HUES6 (cell line): ENCODE results near the gene ENTPD7.
A peak's percentile ranks its signal among the peaks of the same experiment; 100 is the strongest.
"Not testable (repeated sequence)": the region's sequence is repeated elsewhere in the genome, so short reads cannot be mapped to it uniquely, and the experiment has no call there.

Experiments
- H3K27ac ChIP-seq: 2 replicates; pipeline ENCODE4 v1.7.0; 2013; ENCODE audit warnings: low read depth, mild to moderate bottlenecking, low read length, inconsistent platforms
- H3K27me3 ChIP-seq: 2 replicates; pipeline ENCODE4 v1.6.1; 2013; ENCODE audit warnings: low read length; ENCODE audit not compliant: control insufficient read depth, insufficient read depth
- H3K36me3 ChIP-seq: 2 replicates; pipeline ENCODE4 v1.6.1; 2013; ENCODE audit warnings: low read length; ENCODE audit not compliant: control insufficient read depth, insufficient read depth
- H3K4me1 ChIP-seq: 2 replicates; pipeline ENCODE4 v1.6.1; 2013; ENCODE audit warnings: low read length; ENCODE audit not compliant: control insufficient read depth, insufficient read depth
- H3K4me3 ChIP-seq: 2 replicates; pipeline ENCODE4 v1.5.1; 2013; ENCODE audit warnings: low read depth, low read length
- H3K9ac ChIP-seq: one replicate; pipeline ENCODE4 v1.6.1; 2013; ENCODE audit warnings: mild to moderate bottlenecking, low read length
- H3K9me3 ChIP-seq: 2 replicates; pipeline ENCODE4 v1.6.1; 2013; ENCODE audit warnings: low read depth, low read length; ENCODE audit not compliant: control insufficient read depth, insufficient read depth

ENTPD7 gene

DNA sequence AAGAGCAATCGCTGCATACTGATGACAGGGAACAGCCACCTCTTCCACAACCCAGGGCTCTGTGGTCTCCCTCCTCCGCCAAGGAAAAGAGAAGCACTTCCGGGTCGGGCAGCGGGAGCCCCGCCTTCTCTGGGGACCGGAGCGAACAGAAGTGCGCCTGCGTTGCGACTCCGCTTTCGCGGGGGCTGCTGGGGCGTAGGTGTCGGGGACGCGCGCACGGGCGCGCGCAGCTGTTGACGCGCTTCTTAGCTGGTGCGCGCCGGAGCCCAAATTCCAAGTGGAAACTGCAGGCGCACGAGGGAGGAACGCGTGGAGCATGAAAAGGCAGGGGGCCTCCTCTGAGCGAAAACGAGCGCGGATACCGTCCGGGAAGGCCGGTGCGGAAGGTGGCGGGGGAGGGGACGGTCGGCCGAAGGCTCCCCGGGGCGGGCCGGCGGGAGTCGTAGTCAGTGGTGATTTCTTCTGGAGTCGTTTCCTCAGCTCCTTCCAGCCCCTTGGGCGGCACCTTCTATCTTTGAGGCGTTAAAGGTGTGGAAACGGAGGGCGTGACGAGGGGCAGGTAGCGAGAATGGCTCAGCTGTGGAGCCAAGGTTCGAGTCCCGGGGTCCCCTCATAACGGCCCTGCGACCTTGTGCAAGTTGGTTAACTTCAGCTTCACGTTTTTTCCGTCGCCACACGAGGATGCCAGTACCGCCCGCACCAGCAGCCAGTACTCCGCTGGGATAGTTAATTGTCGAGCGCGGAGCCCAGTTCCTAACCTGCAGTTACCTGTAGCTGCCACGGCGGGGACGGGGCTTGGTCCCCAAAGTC, 72.9 kb downstream of the ENTPD7 start, which contains the start of the genes COX15 and CUTC:
COX15 (minus strand) TSS at position 95 of the 810 bp plus-strand sequence; CDS start at position 17, 78 bp downstream.
CUTC (plus strand) TSS at position 202 of the 810 bp plus-strand sequence; CDS start at position 317, 115 bp downstream.
- Histone ChIP-seq H3K4me3 (peak within 1 kb of the TSS; percentile 73), H3K27ac (peak within 1 kb of the TSS; percentile 72), H3K36me3 (peaks cover 42% of the 10 kb centered on the region), H3K27me3 (no peaks in the 10 kb centered on the region), H3K9me3 (no peaks in the 10 kb centered on the region), H3K9ac (peak within 1 kb of the TSS; percentile 89), H3K4me1 (no peaks in the 10 kb centered on the region)

DNA sequence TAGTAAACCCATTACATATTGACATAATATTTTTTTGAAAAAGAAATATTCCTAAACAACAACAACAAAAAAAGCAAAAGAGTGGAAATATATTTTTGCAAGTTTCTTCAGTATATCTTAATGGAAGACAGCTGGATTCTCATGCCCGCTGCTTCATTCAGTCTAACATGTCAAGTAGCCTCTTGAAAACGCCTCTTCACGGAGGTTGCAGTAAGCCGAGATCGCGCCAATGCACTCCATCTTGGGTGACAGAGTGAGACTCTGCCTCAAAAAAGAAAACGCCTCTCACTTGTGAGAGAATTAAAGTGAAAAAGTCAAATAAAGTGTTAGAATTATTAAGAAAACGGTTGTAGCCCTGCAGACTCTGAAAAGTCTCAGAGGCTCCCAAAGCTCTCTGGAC, 74.1 kb downstream of the ENTPD7 start:
- no peaks in the 10 kb centered on the region for H3K4me1 ChIP-seq
- no peak overlapping the region for H3K9ac ChIP-seq
- peak overlapping the region; percentile 27; the same call in 1 of the 2 replicates for H3K4me3 ChIP-seq
- peaks cover 39% of the 10 kb centered on the region for H3K36me3 ChIP-seq
- H3K9me3 ChIP-seq: no peaks in the 10 kb centered on the region
- H3K27ac ChIP-seq: no peak overlapping the region
- no peaks in the 10 kb centered on the region for H3K27me3 ChIP-seq

DNA sequence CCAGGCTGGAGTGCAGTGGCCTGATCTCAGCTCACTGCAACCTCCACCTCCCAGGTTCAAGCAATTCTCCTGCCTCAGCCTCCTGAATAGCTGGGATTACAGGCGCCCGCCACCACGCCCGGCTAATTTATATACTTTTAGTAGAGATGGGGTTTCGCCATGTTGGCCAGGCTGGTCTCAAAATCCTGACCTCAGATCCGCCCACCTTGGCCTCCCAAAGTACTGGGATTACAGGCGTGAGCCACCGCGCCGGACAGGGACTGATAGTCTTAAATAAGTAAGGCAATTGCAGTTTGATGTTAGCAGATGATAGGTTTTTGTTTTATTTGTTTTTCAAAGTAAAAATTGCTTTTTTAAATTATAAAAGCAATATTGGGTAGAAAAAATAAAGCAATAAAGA, 74.8 kb downstream of the ENTPD7 start:
- H3K36me3 ChIP-seq: peaks cover 39% of the 10 kb centered on the region
- H3K27me3 ChIP-seq, H3K9ac ChIP-seq, H3K9me3 ChIP-seq, H3K27ac ChIP-seq, H3K4me1 ChIP-seq, H3K4me3 ChIP-seq: not testable (repeated sequence)

DNA sequence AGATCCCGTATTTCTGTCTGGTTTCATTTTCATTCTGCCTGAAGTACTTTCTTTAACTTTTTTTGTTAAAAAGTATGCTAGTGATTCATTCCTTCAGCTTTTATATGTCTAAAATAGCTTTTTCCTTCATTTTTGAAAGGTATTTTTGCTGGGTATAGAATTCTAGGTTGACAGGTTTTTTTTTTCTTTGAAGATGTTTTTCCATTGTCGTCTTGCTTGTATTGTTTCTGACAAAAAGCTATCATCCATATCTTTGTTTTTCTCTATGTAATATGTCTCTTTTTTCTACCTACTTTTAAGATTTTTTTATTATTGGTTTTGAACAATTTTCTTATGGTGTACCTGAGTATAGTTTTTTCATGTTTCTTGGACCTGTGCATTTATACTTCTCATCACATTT, 81.0 kb downstream of the ENTPD7 start:
- Histone ChIP-seq H3K4me1 (no peaks in the 10 kb centered on the region), H3K27me3 (no peaks in the 10 kb centered on the region), H3K9me3 (no peaks in the 10 kb centered on the region; the same call in 1 of the 2 replicates), H3K36me3 (peaks cover 87% of the 10 kb centered on the region), H3K9ac (no peak overlapping the region), H3K4me3 (no peak overlapping the region), H3K27ac (no peak overlapping the region)

DNA sequence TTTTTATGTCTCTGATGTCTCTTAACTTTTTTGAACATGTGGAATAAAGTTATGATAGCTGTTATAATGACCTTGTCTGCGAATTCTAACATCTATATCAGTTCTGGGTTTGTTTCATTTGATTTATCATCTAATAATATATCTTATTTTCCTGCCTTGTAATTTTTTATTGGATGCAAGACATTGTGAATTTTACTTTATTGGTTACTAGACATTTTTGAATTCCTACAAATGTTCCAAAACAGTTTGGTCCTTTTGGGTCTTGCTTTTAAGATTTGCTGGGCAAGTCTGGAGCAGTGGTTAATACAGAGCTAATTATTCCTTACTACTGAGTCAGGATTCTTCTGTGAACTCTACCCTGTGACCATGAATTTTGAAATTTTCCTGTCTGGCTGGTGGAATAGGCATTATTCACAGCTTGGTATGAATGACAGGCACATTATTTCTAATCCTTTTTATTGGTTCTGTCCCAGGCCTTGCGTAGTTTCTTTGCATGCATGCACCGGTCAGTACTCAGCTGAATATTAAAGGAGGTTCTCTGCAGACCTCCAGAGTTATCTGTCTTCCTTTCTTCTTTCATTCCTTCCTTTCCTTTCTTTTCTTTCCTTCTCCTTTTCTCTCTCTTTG, 81.7 kb downstream of the ENTPD7 start:
- Histone ChIP-seq H3K27ac (no peak overlapping the region), H3K36me3 (peaks cover 93% of the 10 kb centered on the region), H3K9me3 (no peaks in the 10 kb centered on the region; the same call in 1 of the 2 replicates), H3K4me3 (no peak overlapping the region), H3K4me1 (no peaks in the 10 kb centered on the region), H3K9ac (no peak overlapping the region), H3K27me3 (no peaks in the 10 kb centered on the region)

DNA sequence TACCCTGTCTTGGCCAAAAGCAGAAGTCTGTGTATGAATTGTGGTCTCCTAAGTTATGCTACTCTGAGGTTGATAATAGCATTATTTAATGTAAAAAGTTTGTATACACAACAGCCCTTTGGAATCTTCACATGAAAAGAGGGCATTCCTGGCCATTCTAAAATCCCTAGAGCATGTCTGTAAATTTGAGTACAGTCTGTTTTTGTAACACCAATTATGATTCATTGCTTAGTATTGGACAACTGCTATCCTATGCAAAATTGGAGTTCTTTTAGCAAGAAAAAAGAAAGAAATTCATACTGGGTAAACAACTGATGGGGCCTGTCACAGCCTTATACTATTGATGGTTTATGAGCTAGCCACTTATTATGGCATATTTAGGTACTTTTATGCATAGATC, 82.9 kb downstream of the ENTPD7 start:
- no peaks in the 10 kb centered on the region for H3K27me3 ChIP-seq
- peaks cover 89% of the 10 kb centered on the region for H3K36me3 ChIP-seq
- no peak overlapping the region for H3K9ac ChIP-seq
- no peaks in the 10 kb centered on the region for H3K4me1 ChIP-seq
- no peak overlapping the region for H3K27ac ChIP-seq
- no peak overlapping the region for H3K4me3 ChIP-seq
- no peaks in the 10 kb centered on the region; the same call in 1 of the 2 replicates for H3K9me3 ChIP-seq

DNA sequence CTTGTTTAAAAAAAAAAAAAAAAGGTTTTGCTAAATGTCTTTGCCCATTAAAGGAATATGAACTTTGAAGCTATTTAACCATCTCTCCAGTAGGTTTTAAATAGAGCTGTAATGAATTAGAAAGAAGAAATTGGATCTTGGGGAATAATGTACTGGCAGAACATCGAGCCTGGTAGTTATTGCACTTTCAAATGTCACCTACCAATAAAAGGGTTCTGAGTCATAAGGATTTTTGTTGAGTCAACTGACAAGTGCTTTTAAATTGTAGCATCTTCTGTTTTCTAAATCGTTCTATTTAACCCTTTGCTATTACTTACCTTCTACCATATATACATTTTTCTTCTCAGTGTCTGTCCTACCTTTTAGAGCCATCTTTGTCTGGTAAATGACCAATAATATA, 83.4 kb downstream of the ENTPD7 start:
- Histone ChIP-seq H3K9ac (no peak overlapping the region), H3K4me3 (no peak overlapping the region), H3K9me3 (no peaks in the 10 kb centered on the region; the same call in 1 of the 2 replicates), H3K4me1 (no peaks in the 10 kb centered on the region), H3K27ac (no peak overlapping the region), H3K27me3 (no peaks in the 10 kb centered on the region), H3K36me3 (peaks cover 89% of the 10 kb centered on the region)

DNA sequence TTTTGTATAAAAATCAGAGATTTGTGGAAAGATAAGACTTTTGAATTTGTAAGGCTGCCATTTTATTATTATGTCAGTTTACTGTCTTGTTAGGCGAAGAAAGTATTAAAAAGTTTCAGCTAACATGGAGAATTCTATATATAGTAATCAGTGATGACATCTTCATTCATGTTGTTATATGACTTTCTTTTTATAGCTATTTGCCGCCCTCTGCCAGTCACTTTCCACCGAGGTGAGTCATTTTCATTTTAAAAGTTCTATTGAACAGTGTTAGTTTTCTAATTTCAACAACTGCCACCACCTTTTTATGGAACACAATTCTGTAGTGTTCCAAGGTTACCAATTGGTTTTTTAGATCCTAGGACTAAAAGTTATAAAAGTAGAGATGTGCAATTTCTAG, 84.5 kb downstream of the ENTPD7 start:
- no peaks in the 10 kb centered on the region; the same call in 1 of the 2 replicates for H3K9me3 ChIP-seq
- no peaks in the 10 kb centered on the region for H3K4me1 ChIP-seq
- no peak overlapping the region for H3K4me3 ChIP-seq
- H3K27ac ChIP-seq: no peak overlapping the region
- H3K27me3 ChIP-seq: no peaks in the 10 kb centered on the region
- H3K9ac ChIP-seq: no peak overlapping the region
- H3K36me3 ChIP-seq: peaks cover 92% of the 10 kb centered on the region

DNA sequence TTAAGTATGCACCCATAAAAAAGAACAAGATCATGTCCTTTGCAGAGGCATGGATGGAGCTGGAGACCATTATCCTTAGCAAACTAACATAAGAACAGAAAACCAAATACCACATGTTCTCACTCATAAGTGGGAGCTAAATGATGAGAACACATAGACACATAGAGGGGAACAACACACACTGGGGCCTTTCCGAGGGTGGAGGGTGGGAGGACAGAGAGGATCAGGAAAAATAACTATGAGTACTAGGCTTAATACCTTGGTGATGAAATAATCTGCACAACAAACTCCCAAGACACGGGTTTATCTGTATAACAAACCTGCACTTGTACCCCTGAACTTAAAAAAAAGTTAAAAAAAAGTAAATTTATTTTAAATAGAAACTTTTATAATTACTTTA, 86.9 kb downstream of the ENTPD7 start:
- peaks cover 91% of the 10 kb centered on the region for H3K36me3 ChIP-seq
- not testable (repeated sequence) for H3K27me3 ChIP-seq, H3K9me3 ChIP-seq, H3K4me3 ChIP-seq, H3K9ac ChIP-seq, H3K27ac ChIP-seq, H3K4me1 ChIP-seq

DNA sequence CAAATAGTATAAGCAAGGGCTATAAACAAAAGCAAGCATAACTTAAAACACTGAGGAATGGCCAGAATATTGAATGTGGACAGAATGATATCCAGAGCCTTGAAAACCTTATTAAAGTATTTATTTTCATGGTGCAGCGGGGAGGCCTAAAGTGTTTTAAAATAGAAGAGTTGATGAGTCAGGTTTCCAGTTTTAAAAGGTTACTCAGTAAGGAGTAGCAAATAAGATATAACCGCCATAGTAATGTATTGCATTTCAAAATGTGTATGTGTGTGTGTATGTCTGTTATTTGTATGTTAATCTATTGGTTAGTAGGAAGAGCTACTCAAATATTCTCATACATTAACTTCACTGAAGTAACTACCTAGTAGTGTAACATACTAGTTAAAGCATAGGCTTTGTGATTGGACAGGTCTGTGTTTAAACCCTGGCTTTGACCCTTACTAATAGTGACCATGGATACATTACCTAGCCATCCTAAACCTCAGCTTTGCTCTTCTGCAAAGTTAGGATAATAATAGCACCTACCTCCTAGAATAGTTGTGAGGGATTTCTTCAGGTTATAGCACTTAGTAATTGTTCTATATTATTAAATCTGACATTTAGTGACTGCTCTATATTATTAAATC, 89.6 kb downstream of the ENTPD7 start:
- Histone ChIP-seq H3K27ac (no peak overlapping the region), H3K9ac (no peak overlapping the region), H3K9me3 (no peaks in the 10 kb centered on the region), H3K4me1 (no peaks in the 10 kb centered on the region), H3K27me3 (no peaks in the 10 kb centered on the region), H3K36me3 (peaks cover 87% of the 10 kb centered on the region), H3K4me3 (no peak overlapping the region)

DNA sequence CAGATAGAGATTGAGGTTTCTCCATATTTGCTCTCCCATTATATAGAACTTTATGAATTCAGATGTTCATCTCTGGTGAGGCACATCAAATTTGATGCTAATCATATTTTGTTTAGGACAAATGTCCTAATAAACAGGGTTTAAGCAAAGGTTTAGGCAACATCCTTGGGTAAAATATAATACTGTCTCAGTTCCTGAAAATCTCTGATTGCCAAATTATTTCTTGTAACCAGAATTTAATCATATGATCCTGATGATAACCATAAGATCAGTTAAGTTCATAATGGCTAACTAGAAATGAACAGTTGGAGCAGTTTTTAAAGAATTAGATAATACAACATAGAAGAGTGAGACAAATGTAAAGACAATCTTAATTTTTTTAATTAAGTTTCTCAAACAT, 91.3 kb downstream of the ENTPD7 start:
- H3K27me3 ChIP-seq: no peaks in the 10 kb centered on the region
- peaks cover 90% of the 10 kb centered on the region for H3K36me3 ChIP-seq

More for the DNA sequence above, 91.3 kb downstream of the ENTPD7 start:
- no peak overlapping the region for H3K27ac ChIP-seq
- no peaks in the 10 kb centered on the region for H3K4me1 ChIP-seq
- H3K9ac ChIP-seq: no peak overlapping the region
- no peak overlapping the region for H3K4me3 ChIP-seq
- no peaks in the 10 kb centered on the region for H3K9me3 ChIP-seq
